ENCODE measurements around the gene COL12A1.
A peak's percentile ranks its signal among the peaks of the same experiment; 100 is the strongest.
"Not testable (repeated sequence)": the region's sequence is repeated elsewhere in the genome, so short reads cannot be mapped to it uniquely, and the experiment has no call there.

The COL12A1 gene

GRCh38 chr6:75211920-75212590, 6.2 kb upstream of the COL12A1 start:
- no peak for DNase-seq (ENCODE audit: low read depth, low spot score)

- no peak for DNase-seq (ENCODE audit: low read depth, low spot score)
Observed at GRCh38 chr6:75210885-75211739, 5.3 kb upstream of the COL12A1 start.

- DNase-seq (ENCODE audit: low read depth, low spot score), result no peak
Observed at GRCh38 chr6:75209184-75209723, 3.4 kb upstream of the COL12A1 start.

GRCh38 chr6:75208298-75209183, 2.7 kb upstream of the COL12A1 start:
- peak; percentile 73 for DNase-seq (ENCODE audit: low read depth, low spot score)

GRCh38 chr6:75206576-75207342, 906 bp upstream of the COL12A1 start:
- DNase-seq (ENCODE audit: low read depth, low spot score), result no peak

- no peak for DNase-seq (ENCODE audit: low read depth, low spot score)
Observed at GRCh38 chr6:75204959-75205775, 686 bp downstream of the COL12A1 start.

GRCh38 chr6:75204217-75204958, 1.5 kb downstream of the COL12A1 start:
- no peak for DNase-seq (ENCODE audit: low read depth, low spot score)

GRCh38 chr6:75203721-75204120, 2.1 kb downstream of the COL12A1 start:
- no peak for DNase-seq (ENCODE audit: low read depth, low spot score)

- DNase-seq (ENCODE audit: low read depth, low spot score), result no peak
Observed at GRCh38 chr6:75202676-75203131, 3.1 kb downstream of the COL12A1 start.

- no peak for DNase-seq (ENCODE audit: low read depth, low spot score)
Observed at GRCh38 chr6:75201901-75202672, 3.8 kb downstream of the COL12A1 start.

GRCh38 chr6:75201021-75201420, 4.8 kb downstream of the COL12A1 start:
- DNase-seq (ENCODE audit: low read depth, low spot score), result no peak

- no peak for DNase-seq (ENCODE audit: low read depth, low spot score)
Observed at GRCh38 chr6:75199889-75200288, 6.0 kb downstream of the COL12A1 start.

GRCh38 chr6:75196081-75196687, 9.7 kb downstream of the COL12A1 start:
- DNase-seq (ENCODE audit: low read depth, low spot score), result no peak

- DNase-seq (ENCODE audit: low read depth, low spot score), result no peak
Observed at GRCh38 chr6:75188221-75188925, 17.5 kb downstream of the COL12A1 start.

GRCh38 chr6:75186581-75186980, 19.3 kb downstream of the COL12A1 start:
- not testable (repeated sequence) for DNase-seq (ENCODE audit: low read depth, low spot score)

- no peak for DNase-seq (ENCODE audit: low read depth, low spot score)
Observed at GRCh38 chr6:75183099-75183541, 22.7 kb downstream of the COL12A1 start.

- DNase-seq (ENCODE audit: low read depth, low spot score), result no peak
Observed at GRCh38 chr6:75180864-75181263, 25.0 kb downstream of the COL12A1 start.

All from activated naive CD8-positive, alpha-beta T cell treated with anti-CD3 and anti-CD28 coated beads, Interleukin-2, amount 50 U/mL, for 16 hours (primary cell).